Astrocyte (in vitro differentiated cells and primary cell): ENCODE results near the gene OXSR1. TPM values are rescaled to one million over a fixed set of nuclear protein-coding genes. Genes with fewer than 3 reads are reported as not detected.

Experiments used
- DNase-seq: peaks from one replicate; pipeline ENCODE4 v3.0.0-alpha.2; 2010; ENCODE audit warnings: low read depth
- FAIRE-seq: peaks from 2 replicates; lab custom pipeline; 2011; peaks lifted over from hg19 to GRCh38; lab: Jason Lieb, UNC
- H2AFZ ChIP-seq: 2 replicates; pipeline ENCODE4 v1.6.0; 2012; ENCODE audit warnings: low read depth, low read length, inconsistent platforms
- H3K27ac ChIP-seq: 2 replicates; pipeline ENCODE4 v1.5.1; 2011; ENCODE audit warnings: low read depth, low read length, inconsistent platforms
- H3K27me3 ChIP-seq: 2 replicates; pipeline ENCODE4 v1.6.0; 2011; ENCODE audit warnings: low read length, inconsistent platforms; ENCODE audit not compliant: insufficient read depth
- H3K36me3 ChIP-seq: 2 replicates; pipeline ENCODE4 v1.5.1; 2011; ENCODE audit warnings: low read length, inconsistent platforms; ENCODE audit not compliant: insufficient read depth
- H3K4me1 ChIP-seq: 2 replicates; pipeline ENCODE4 v1.5.1; 2011; ENCODE audit warnings: low read length, inconsistent platforms; ENCODE audit not compliant: insufficient read depth
- H3K4me2 ChIP-seq: 2 replicates; pipeline ENCODE4 v1.6.0; 2012; ENCODE audit warnings: low read length, inconsistent platforms
- H3K4me3 ChIP-seq: 2 replicates; pipeline ENCODE4 v1.5.1; 2011; ENCODE audit warnings: low read depth, mild to moderate bottlenecking, low read length, inconsistent platforms; ENCODE audit not compliant: insufficient read depth
- H3K79me2 ChIP-seq: 2 replicates; pipeline ENCODE4 v1.6.0; 2012; ENCODE audit warnings: mild to moderate bottlenecking, low read length, inconsistent platforms; ENCODE audit not compliant: insufficient read depth
- H3K9ac ChIP-seq: 2 replicates; pipeline ENCODE4 v1.6.0; 2012; ENCODE audit warnings: mild to moderate bottlenecking, low read length, inconsistent platforms
- H3K9me3 ChIP-seq: 2 replicates; pipeline ENCODE4 v1.5.1; 2012; ENCODE audit warnings: low read depth, mild to moderate bottlenecking, low read length, inconsistent platforms; ENCODE audit not compliant: insufficient read depth
- H4K20me1 ChIP-seq: 2 replicates; pipeline ENCODE4 v1.6.0; 2012; ENCODE audit warnings: low read length, inconsistent platforms; ENCODE audit not compliant: insufficient read depth
- H3K27ac Mint-ChIP-seq: one replicate; pipeline ENCODE4 v1.8.0; 2021; ENCODE audit warnings: mild to moderate bottlenecking, mixed read lengths; ENCODE audit not compliant: unreplicated experiment
- H3K27me3 Mint-ChIP-seq: one replicate; pipeline ENCODE4 v1.8.0; 2021; ENCODE audit warnings: low read depth, mixed read lengths; ENCODE audit not compliant: unreplicated experiment
- H3K36me3 Mint-ChIP-seq: one replicate; pipeline ENCODE4 v1.8.0; 2021; ENCODE audit warnings: low read depth, mixed read lengths; ENCODE audit not compliant: unreplicated experiment
- H3K4me1 Mint-ChIP-seq: one replicate; pipeline ENCODE4 v1.8.0; 2021; ENCODE audit warnings: low read depth, mixed read lengths; ENCODE audit not compliant: unreplicated experiment
- H3K4me3 Mint-ChIP-seq: one replicate; pipeline ENCODE4 v1.8.0; 2021; ENCODE audit warnings: mild to moderate bottlenecking, moderate library complexity, mixed read lengths; ENCODE audit not compliant: unreplicated experiment
- H3K9me3 Mint-ChIP-seq: one replicate; pipeline ENCODE4 v1.8.0; 2021; ENCODE audit warnings: mild to moderate bottlenecking, mixed read lengths; ENCODE audit not compliant: unreplicated experiment
- EZH2 ChIP-seq: IDR thresholded peaks from 2 replicates; pipeline ENCODE4 v1.6.1; 2012; ENCODE audit warnings: mild to moderate bottlenecking, low read length, inconsistent platforms; ENCODE audit not compliant: insufficient read depth
- total RNA-seq: library from RNA; stranded (reverse); gene quantifications from 2 replicates; pipeline ENCODE4 v1.2.1, GENCODE V29; 2021
- TF ChIP-seq, protein P1 (sequence below): IDR thresholded peaks from 2 replicates; pipeline ENCODE4 v1.5.1; 2011; ENCODE audit warnings: low read depth, mild to moderate bottlenecking, inconsistent platforms, low read length, moderate library complexity; ENCODE audit not compliant: insufficient read depth

OXSR1 gene
- total RNA-seq, 1 donor from 2014 or later, result 83.1 TPM

DNA sequence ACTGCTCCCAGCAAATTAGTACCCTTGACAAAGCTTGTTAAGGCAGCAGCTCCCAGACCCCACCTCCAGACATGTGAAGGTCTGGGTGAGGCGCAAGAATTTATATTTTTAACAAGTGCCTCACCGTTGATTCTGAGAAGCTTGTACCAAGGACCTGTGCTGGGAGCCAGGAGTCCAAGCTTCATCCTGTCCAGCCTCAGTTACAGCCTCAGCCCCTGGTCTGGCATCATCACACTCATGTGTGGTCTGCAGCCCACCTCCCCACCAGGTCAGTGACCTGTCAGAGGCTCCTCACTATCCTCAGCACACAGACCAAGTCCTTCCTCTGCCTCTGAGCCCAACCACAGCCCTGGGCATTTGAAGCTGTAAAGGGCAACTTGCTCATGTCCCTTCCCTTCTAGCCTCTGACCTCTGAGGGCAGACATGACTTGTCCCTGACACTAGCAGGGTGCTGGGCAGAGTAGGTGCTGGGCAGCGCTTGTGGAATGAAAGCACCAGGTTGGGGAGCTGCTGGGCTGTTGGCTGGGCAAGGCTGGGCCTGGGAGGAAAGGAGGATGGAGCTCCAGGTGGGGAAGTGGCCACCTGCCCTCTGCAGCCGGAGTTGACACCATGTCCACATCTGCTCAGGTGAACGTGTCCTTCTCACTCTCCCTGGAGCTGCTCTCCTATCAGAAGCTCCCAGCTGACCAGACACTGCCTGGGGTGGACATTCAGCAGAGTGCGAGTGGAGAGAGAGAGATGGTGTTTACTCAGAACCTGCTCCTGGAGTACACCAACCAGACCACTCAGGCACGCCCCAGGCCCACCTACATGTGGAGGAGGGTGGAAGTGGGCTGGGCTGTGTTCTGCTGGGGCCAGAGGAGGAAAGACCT lies 45.3 kb upstream of the OXSR1 start:
- H3K27me3 Mint-ChIP-seq, result peaks cover 11% of the 10 kb centered on the region
- peaks cover 2% of the 10 kb centered on the region for H3K9me3 Mint-ChIP-seq
- Histone ChIP-seq H2AFZ (no peak overlapping the region), H3K79me2 (no peaks in the 10 kb centered on the region), H3K27me3 (no peaks in the 10 kb centered on the region), H3K36me3 (peaks cover 13% of the 10 kb centered on the region), H3K4me2 (no peak overlapping the region), H3K9me3 (no peaks in the 10 kb centered on the region), H3K4me3 (no peak overlapping the region), H4K20me1 (peaks cover 21% of the 10 kb centered on the region), H3K9ac (no peak overlapping the region), H3K4me1 (no peaks in the 10 kb centered on the region), H3K27ac (no peak overlapping the region)
- H3K27ac Mint-ChIP-seq, result no peak overlapping the region
- no peak overlapping the region for H3K4me3 Mint-ChIP-seq
- H3K36me3 Mint-ChIP-seq, result peaks cover 27% of the 10 kb centered on the region
- no peaks in the 10 kb centered on the region for H3K4me1 Mint-ChIP-seq
- TF ChIP-seq, protein P1, sequence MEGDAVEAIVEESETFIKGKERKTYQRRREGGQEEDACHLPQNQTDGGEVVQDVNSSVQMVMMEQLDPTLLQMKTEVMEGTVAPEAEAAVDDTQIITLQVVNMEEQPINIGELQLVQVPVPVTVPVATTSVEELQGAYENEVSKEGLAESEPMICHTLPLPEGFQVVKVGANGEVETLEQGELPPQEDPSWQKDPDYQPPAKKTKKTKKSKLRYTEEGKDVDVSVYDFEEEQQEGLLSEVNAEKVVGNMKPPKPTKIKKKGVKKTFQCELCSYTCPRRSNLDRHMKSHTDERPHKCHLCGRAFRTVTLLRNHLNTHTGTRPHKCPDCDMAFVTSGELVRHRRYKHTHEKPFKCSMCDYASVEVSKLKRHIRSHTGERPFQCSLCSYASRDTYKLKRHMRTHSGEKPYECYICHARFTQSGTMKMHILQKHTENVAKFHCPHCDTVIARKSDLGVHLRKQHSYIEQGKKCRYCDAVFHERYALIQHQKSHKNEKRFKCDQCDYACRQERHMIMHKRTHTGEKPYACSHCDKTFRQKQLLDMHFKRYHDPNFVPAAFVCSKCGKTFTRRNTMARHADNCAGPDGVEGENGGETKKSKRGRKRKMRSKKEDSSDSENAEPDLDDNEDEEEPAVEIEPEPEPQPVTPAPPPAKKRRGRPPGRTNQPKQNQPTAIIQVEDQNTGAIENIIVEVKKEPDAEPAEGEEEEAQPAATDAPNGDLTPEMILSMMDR, result no peak
- TF ChIP-seq EZH2, result no peak
- DNase-seq, result no peak
- no peak for FAIRE-seq

DNA sequence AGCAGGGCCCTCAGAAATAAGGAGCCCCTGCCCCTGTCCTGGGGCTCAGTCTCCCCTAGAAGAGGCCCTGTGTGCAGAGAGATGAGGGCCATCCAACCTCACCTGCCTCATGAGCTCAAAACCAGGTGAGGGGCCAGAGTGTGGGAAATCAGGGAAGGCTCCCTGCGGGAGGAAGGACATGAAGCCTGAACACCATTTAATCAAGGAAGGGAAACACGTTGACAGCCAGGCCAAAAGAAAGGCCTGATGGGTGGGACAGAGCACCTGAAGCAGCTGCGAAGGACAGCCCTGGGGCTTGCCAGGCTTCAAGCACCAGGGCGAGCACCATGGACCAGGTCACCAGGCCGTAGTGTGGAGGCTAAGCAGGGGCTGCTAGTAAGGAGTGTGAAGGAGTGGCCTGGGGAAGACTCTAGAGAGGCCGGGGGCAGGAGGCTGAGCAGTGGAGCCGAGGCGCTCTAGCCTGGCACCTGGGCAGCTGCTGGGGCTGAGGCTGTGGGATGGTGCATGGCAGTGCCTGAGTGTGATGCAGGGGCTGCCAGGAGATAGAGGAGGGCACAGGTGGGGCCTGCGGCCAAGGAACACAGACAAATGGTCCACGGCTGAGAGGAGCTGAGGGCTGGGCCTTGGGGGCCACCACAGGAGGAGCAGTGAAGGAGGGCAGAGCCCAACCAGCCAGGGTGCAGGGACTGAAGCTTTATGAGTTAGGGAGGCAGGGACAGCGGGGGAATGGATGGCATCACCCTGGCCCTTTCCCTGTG lies 44.5 kb upstream of the OXSR1 start:
- H3K36me3 Mint-ChIP-seq, result peaks cover 24% of the 10 kb centered on the region
- DNase-seq (no peak), FAIRE-seq (no peak)

More for the DNA sequence above, 44.5 kb upstream of the OXSR1 start:
- H3K9me3 Mint-ChIP-seq, result peaks cover 2% of the 10 kb centered on the region
- Histone ChIP-seq H2AFZ (no peak overlapping the region), H3K4me1 (no peaks in the 10 kb centered on the region), H3K9me3 (no peaks in the 10 kb centered on the region), H4K20me1 (peaks cover 21% of the 10 kb centered on the region), H3K27ac (no peak overlapping the region), H3K36me3 (peaks cover 16% of the 10 kb centered on the region), H3K79me2 (no peaks in the 10 kb centered on the region), H3K4me3 (no peak overlapping the region), H3K4me2 (no peak overlapping the region), H3K9ac (no peak overlapping the region), H3K27me3 (no peaks in the 10 kb centered on the region)
- TF ChIP-seq EZH2, result no peak
- TF ChIP-seq, protein P1, result no peak
- no peak overlapping the region for H3K4me3 Mint-ChIP-seq
- H3K27ac Mint-ChIP-seq, result no peak overlapping the region
- H3K27me3 Mint-ChIP-seq, result peaks cover 2% of the 10 kb centered on the region
- no peaks in the 10 kb centered on the region for H3K4me1 Mint-ChIP-seq
